ENCODE data around the gene CPT1B.

DNA sequence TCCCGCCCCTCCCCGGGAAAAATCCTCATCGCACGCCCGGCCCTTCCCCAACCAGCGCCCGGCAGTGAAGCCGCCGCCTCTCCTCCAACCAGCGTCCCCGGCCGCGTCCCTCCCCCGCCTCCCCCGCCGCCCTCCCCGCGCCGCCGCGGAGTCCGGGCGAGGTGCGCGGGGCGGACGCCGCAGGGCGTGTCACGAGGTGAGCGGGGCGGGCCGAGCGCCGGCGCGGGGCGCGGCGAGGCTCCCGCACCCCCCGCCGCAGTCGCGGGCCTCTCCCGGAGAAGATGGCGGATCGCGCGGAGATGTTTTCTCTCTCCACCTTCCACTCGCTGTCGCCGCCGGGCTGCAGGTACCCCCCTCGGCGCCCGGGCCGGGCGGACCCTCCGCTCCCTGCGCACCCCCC, 22.3 kb upstream of the CPT1B start, which contains the start of gene MAPK8IP2:
- TF ChIP-seq POLR2A (IDR thresholded peaks at IDR 0.05; ENCODE audit: low read length) (no peak), GATA1 (IDR thresholded peaks at IDR 0.05; ENCODE audit: low read depth, low read length) (no peak)
